ENCODE measurements around the gene FAM229A.

The FAM229A gene

GRCh38 chr1:32327204-32327603, 35.1 kb downstream of the FAM229A start:
- no peak for DNase-seq

DNA sequence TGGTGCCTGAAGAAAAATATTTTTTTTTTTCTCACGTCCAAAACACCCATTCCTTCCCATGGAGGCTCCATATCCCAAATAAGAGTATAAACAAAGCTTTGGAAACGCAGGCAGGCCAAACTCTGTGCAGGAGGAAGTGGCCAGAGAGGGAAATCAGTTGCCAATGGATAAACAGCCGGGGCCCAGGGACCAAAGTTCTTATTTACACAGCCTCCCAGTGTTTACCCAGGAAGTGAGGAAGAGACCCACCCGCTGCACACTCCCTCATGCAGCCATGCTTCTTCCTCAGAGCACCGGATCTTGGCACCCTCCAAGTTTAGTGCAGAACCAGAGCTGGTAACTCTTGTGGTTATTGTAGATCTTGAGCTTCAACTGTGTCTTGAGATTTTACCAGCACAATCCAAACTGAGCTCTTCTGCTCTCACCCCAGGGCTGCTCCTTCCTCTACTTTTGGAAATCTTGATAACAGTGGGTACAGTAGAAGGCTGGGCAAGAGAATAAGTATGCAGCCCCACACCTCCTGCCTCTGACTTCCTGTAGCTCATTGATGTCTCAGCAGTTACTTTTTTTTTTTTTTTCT, 40.5 kb downstream of the FAM229A start:
- peak; percentile 24 for DNase-seq

DNA sequence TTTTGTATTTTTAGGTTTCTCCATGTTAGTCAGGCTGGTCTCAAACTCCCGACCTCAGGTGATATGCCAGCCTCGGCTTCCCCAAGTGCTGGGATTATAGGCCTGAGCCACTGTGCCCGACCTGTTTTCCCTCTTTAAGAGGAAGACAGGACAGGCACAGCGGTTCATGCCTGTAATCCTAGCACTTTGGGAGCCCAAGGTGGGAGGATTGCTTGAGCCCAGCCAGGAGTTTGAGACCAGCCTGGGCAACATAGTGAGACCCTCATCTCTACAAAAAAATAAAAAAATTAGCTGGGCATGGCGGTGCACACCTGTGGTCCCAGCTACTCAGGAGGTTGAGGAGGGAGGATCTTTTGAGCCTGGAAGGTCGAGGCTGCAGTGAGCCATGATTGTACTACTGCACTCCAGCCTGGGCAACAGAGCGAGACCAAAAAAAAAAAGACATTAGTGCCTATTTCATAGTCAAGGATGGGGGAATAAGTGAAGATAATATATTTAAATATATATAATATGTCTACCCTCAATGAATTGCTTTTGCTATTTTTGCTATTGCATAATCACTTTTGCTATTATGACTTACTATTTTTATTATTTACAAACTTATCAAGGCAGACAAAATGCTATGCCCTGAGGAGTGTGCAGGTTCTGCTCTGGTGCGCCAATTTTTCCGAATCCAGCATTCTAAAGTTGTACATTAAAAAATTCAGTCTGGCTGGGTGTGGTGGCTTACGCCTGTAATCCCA, 44.0 kb downstream of the FAM229A start:
- no peak for DNase-seq

DNA sequence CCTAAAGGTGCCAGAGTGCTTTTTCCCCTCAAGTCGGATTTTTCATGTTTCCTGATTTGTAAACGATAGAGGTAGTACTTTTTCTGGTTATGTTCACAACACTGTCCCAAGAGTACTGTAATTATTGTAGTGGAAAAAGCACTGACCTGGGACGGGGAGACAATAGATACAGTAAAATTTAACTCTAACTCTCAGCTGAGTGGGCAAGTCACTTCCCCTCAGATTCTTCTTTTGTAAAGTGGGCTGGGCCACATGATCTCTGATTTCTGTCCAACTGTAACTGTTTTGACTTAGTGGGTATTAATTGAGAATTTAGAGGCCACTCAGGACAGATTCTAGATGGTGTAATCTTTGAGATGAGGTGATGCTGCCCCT, 45.4 kb downstream of the FAM229A start:
- no peak for DNase-seq

GRCh38 chr1:32311709-32312393, 50.4 kb downstream of the FAM229A start:
- DNase-seq: no peak

Data from activated CD4-positive, alpha-beta T cell treated with anti-CD3 and anti-CD28 coated beads, Interleukin-2, amount 50 U/mL, for 1 hour (primary cell).